K562 (cell line): ENCODE results near the gene SOX12. TPM values are rescaled to one million over a fixed set of nuclear protein-coding genes. Genes with fewer than 3 reads are reported as not detected.
"Not testable (repeated sequence)": the region's sequence is repeated elsewhere in the genome, so short reads cannot be mapped to it uniquely, and the experiment has no call there.

Experiments
- CREB1 ChIP-seq, 2 experiments: sonication (generic) in 1 of 2; formaldehyde crosslinking in 1 of 2; IDR thresholded peaks; 2 replicates each; pipeline versions ENCODE4 v1.6.1 to v1.8.0; 2012 to 2022; ENCODE audit warnings: inconsistent platforms in 1 of 2, mild to moderate bottlenecking in 1 of 2, missing genetic modification reagents in 1 of 2, moderate library complexity in 1 of 2
- DMBX1 ChIP-seq: fragments of 250-450 bp; sonication (Bioruptor Pico); IDR thresholded peaks from 2 replicates; pipeline ENCODE4 v1.8.0; 2022; ENCODE audit warnings: inconsistent platforms, mild to moderate bottlenecking, moderate library complexity, borderline replicate concordance
- FOXJ2 ChIP-seq: fragments of 200-800 bp; sonication (Bioruptor generic); IDR thresholded peaks from 2 replicates; pipeline ENCODE4 v1.6.1; 2016; ENCODE audit warnings: missing genetic modification characterization, missing compliant biosample characterization
- ID3 ChIP-seq, 2 experiments: fragments of 250-450 bp in 1 of 2; fragments of 450-650 bp in 1 of 2; sonication (Bioruptor Pico) in 1 of 2; IDR thresholded peaks; 2 replicates each; pipeline versions ENCODE4 v1.6.1 to v1.8.0; 2016 to 2021; ENCODE audit warnings: mild to moderate bottlenecking in 2 of 2, moderate library complexity in 2 of 2, missing compliant biosample characterization in 1 of 2, missing genetic modification characterization in 1 of 2
- KLF13 ChIP-seq: fragments of 450-650 bp; IDR thresholded peaks from 2 replicates; pipeline ENCODE4 v1.6.1; 2016; ENCODE audit warnings: missing genetic modification characterization, low read depth, mild to moderate bottlenecking, missing compliant biosample characterization, moderate library complexity, borderline replicate concordance
- ZBTB17 ChIP-seq: fragments of 450-650 bp; formaldehyde crosslinking; IDR thresholded peaks from 2 replicates; pipeline ENCODE4 v1.4.0; 2020; ENCODE audit warnings: mild to moderate bottlenecking
- ZNF395 ChIP-seq: fragments of 200-800 bp; sonication (Bioruptor generic); IDR thresholded peaks from 2 replicates; pipeline ENCODE4 v1.6.1; 2017; ENCODE audit warnings: missing genetic modification characterization, missing compliant biosample characterization
- ZNF764 ChIP-seq: fragments of 250-450 bp; sonication (Bioruptor Pico); IDR thresholded peaks from 2 replicates; pipeline ENCODE4 v1.4.0; 2020; ENCODE audit warnings: low read depth, mild to moderate bottlenecking, moderate library complexity
- polyA plus RNA-seq, 8 experiments: library from polyadenylated mRNA; depleted of rRNA in 4 of 8; stranded (reverse) in 5 of 8; unstranded in 3 of 8; fragments of >200 nt; fragmentation: Nextera tagmentation in 2 of 8; fragmentation: Illumina TruSeq in 1 of 8; extraction: Ambion mirVana in 2 of 8; extraction: Trizol in 1 of 8; gene quantifications; 2 replicates each; pipeline versions ENCODE4 v1.2.1 to v1.2.3, GENCODE V29; 2011 to 2014; ENCODE audit warnings: inconsistent platforms in 1 of 8, missing spikeins in 1 of 8
- total RNA-seq, 7 experiments: library from RNA; depleted of rRNA in 6 of 7; stranded (reverse); fragments of >200 nt in 6 of 7; fragmentation: Illumina TruSeq in 2 of 7; extraction: Trizol in 2 of 7; gene quantifications; 2 replicates each; pipeline versions ENCODE4 v1.2.1 to v1.2.3, GENCODE V29; 2011 to 2021; ENCODE audit warnings: low replicate concordance in 1 of 7
- TF ChIP-seq, protein P1 (sequence below), 3 experiments: fragments of 200-800 bp in 1 of 3; sonication (Bioruptor generic) in 1 of 3; sonication (generic) in 1 of 3; formaldehyde crosslinking in 1 of 3; IDR thresholded peaks; 2 replicates each; pipeline versions ENCODE4 v1.6.1 to v1.8.0; 2016 to 2022; ENCODE audit warnings: mild to moderate bottlenecking in 2 of 3, missing compliant biosample characterization in 2 of 3, missing genetic modification characterization in 2 of 3, missing genetic modification reagents in 1 of 3

Gene SOX12
- total and polyA plus RNA-seq, 9 of the 15 experiments (the other 6 are each of a cell fraction or from before 2014, with no cell fraction given) = 0.42 to 26.3 (median 2.6) TPM

DNA sequence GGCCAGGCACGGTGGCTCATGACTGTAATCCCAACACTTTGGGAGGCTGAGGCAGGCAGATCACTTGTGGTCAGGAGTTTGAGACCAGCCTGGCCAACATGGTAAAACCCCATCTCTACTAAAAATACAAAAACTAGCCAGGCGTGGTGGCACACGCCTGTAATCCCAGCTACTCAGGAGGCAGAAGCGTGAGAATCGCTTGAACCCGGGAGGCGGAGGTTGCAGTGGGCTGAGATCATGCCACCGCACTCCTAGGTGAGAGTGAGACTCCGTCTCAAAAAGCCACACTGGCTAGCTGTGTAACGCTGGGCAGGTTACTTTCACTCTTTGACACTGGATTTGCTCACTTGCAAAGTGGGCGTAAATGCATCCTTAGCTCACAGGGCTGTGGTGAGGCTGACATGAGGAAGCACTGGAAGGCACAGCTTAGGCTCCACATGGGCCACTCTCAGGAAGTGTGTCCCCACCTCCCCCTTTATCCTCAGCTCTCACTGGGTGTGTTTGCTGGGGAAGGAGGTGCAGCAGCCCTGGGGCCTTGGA is 47.3 kb downstream of the SOX12 start (continued):
- TF ChIP-seq KLF13 (tag) (peak; percentile 33; the same call in 1 of the 2 replicates), ID3 (tag; IDR thresholded peaks at IDR 0.05) (peak; percentile 28), FOXJ2 (0 out of 2 replicates have a peak, but pooled peaks have one; percentile 12), DMBX1 (CRISPR knock-in tag) (peak; percentile 87), ZNF395 (CRISPR knock-in tag) (peak; percentile 54; the same call in 1 of the 2 replicates), ZBTB17 (CRISPR knock-in tag) (0 out of 2 replicates have a peak, but pooled peaks have one; percentile 44), ZNF764 (CRISPR knock-in tag) (0 out of 2 replicates have a peak, but pooled peaks have one; percentile 11), CREB1 (CRISPR knock-in tag; IDR thresholded peaks at IDR 0.05) (0 out of 2 replicates have a peak, but pooled peaks have one; percentile 15)
- TF ChIP-seq ID3 (CRISPR knock-in tag; IDR thresholded peaks at IDR 0.05); CREB1 (IDR thresholded peaks at IDR 0.05): not testable (repeated sequence)
- TF ChIP-seq, protein P1, sequence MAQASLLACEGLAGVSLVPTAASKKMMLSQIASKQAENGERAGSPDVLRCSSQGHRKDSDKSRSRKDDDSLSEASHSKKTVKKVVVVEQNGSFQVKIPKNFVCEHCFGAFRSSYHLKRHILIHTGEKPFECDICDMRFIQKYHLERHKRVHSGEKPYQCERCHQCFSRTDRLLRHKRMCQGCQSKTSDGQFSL (CRISPR knock-in tag; IDR thresholded peaks at IDR 0.05) = not testable (repeated sequence)
- TF ChIP-seq, protein P1 (tag; IDR thresholded peaks at IDR 0.05) = peak in 1 of 2 experiments; percentile 81; a peak in 2 of 4 replicates
- TF ChIP-seq, all 486 proteins: peak for 28; not testable (repeated sequence) for 458
